HG03025 (cell line): Measurements from ENCODE around the gene CTNND1.

Experiments used
- ATAC-seq: cut with Tn5 transposase; IDR thresholded peaks from one replicate; pipeline ENCODE4 v1.9.1; 2021; ENCODE audit warnings: mild to moderate bottlenecking, moderate library complexity; ENCODE audit not compliant: unreplicated experiment, low FRiP score

CTNND1 gene

DNA sequence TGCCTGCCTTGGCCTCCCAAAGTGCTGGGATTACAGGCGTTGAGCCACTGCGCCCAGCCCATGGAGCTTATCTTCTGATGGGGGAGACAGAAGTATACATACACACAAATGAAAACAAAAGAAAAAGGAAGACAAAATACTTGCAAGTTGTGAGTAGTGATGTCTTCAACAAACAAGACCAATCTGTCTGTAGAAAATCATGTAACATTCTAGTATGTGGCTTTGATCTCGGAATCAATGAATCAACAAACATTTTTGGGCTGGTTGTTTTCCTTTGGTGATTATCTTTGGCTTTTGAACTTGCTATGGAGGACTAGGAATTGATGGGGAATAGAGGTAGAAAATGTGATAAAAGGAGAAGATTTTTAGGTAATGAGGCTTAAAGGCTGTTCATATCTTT, 3.4 kb upstream of the CTNND1 start:
- ATAC-seq, result no peak

GRCh38 chr11:57762235-57762861, 746 bp downstream of the CTNND1 start:
- ATAC-seq, result no peak

- no peak for ATAC-seq
Measured at GRCh38 chr11:57763568-57763967, 2.0 kb downstream of the CTNND1 start.

DNA sequence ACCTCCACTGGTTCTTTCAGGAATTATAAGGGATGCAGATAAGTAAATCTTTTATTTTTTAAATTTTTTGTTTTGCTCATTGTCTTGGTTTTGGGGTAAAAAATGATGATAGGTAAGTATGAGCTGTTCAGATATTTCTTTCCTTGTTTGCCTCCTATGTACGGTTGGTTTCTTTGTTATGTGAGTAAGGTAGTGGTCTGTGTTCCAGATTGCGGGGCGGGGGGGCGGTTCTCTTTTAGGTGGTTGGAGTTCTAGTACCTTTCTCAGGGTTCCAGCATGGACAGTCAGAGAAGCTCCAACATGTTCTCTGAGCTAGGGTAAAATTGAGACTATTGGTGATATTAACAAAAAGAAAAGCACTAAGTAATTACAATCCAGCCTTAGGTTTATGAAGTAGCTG, 2.4 kb downstream of the CTNND1 start:
- no peak for ATAC-seq

GRCh38 chr11:57764566-57764965, 3.0 kb downstream of the CTNND1 start:
- ATAC-seq, result no peak

DNA sequence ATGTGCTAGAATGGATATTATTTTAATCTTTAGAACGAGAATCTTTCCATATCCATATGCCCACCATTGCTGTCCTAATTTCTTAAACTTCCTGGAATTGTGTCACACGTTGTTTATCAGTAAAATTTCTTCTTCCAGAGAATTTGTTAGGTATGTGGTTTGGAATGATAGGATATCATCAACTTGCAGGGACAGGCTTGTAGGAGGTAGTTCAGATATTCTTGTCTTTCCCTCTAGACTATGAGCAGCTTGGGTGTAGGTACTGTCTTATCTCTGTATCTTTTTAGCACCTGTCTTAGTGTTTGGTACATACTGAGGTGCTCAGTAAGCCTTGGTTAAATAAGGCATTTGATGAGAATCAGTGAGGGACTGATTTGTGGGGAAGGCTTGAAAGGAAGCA, 3.4 kb downstream of the CTNND1 start:
- ATAC-seq, result no peak

DNA sequence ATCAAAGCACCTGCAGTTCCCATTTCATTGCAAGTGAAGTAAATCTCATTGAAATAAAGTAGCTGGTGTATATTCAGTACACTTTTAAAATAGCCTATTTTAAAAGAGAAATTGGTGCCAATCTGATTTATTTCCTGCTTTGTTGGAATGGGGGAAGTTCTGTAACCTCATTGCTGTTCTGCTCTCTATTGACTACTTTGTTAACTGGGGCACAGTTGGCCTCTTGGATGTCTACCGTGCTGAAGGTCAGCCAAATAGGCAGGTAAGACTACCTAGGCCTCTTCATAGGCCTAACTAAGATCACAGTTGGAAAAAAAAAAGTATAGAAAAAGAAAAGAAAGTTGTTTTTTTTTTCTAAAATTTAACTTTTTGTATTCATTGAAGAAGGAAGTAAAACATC, 9.2 kb downstream of the CTNND1 start:
- no peak for ATAC-seq

- no peak for ATAC-seq
Measured at GRCh38 chr11:57771365-57771764, 9.8 kb downstream of the CTNND1 start.

DNA sequence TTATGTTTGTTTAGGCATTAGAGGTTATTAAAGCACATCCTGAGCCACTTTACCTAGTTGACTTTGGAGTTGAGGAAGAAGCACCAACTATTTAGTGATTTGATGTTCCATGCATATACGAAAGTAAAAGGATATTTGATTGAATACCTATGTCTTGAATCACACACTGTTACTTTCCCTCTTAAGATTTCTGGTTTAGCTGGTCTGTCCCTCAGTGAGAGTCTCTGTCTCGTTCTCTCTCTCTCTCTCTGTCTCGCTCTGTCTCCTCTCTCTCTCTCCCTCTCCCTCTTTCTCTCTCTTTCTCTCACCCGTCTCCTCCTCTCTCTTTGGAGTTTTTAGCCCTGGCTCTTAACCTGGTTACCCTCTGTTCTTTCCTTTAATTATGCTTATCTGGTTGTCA, 11.0 kb downstream of the CTNND1 start:
- ATAC-seq, result no peak

GRCh38 chr11:57773026-57773598, 11.5 kb downstream of the CTNND1 start:
- no peak for ATAC-seq

- ATAC-seq, result no peak
Measured at GRCh38 chr11:57775491-57775890, 13.9 kb downstream of the CTNND1 start.

DNA sequence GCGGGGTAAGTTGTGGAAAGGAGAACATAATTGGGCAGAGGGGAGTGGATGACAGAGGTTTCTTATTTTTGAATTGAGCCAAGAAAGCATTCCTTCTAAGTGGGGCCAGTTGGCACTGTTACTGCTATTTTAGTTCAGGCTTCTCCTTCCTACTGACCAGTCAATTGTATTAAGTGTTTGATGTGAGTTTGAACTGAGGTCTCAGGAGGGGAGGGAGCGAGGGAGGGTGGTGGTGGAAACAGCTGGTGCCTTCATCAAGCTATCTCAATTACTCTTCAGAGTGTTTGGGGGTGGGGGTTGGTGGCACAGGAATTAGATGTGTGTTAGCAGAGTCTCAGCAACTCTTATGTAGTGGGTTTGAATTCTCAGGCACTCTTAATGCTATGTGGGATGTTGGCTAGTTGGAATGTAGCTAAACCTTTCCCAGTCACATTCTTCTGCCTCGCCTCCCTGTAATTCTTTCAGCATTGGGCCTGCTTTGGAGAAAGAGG, 14.5 kb downstream of the CTNND1 start:
- no peak for ATAC-seq

DNA sequence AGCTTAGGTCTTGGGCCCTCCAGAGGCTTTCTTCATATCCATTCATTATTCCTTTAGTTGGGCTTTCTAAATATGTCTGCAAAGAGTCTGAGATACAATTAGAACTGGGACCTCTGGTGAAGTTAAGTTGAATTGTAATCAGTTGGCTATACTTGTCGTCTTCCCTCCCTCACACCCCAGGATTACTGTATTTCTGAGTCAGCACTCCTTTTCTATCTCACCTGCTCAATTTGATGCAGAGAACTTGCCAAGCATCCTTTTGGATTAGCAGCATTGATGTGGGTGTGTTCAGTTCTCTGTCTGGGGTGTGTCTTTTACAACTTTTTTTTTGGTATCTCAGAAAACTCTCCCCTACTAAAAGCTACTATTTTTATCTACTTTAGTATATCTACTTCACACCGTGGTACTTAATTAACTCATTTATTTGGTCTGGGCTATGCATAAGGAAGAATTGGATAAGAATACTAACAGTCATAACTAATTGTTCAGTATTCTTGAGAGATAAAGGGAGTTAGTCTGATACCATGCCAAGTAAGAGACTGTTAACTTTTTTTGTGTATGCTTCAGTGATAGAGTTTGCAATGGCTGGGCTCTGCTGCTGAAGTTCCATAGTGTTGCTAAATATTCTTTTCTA, 15.1 kb downstream of the CTNND1 start:
- ATAC-seq, result no peak

DNA sequence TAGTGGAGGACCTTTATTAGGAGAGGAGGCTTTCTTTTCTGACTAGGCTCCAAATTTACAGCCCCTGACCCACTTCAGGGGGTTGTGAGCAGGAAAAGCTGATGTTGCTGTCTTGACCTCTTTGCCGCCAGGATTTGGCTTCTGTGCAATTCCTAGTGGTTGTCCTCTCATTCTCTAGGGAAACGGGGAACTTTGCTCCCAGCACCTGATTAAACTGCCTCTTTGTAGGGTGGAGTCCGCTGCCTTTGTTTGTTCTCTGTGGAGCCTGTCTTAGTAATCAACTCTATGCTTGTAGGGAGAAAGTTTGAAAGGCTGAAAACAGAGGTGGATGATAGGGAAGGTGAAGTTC, 16.3 kb downstream of the CTNND1 start:
- no peak for ATAC-seq

GRCh38 chr11:57778318-57779037, 16.9 kb downstream of the CTNND1 start:
- ATAC-seq, result no peak

DNA sequence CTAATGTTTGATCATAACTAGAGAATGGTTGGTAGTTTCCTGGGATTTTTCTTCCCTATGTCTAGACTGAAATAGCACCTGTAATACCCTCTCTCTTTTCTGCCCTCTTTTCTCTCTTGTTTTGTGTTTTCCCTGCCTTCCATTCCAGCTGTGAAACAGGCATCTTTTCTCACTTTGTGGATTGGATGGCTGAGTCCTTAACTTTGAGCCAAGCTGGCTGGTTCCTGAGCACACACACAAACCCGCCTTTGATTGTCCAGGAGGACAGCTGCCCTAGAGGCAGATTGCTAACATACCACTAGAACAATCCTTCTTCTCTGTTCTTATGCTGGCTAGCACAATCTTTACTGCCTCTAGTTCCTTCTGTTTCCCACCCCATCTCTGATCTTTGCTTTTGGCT, 17.7 kb downstream of the CTNND1 start:
- ATAC-seq, result no peak

DNA sequence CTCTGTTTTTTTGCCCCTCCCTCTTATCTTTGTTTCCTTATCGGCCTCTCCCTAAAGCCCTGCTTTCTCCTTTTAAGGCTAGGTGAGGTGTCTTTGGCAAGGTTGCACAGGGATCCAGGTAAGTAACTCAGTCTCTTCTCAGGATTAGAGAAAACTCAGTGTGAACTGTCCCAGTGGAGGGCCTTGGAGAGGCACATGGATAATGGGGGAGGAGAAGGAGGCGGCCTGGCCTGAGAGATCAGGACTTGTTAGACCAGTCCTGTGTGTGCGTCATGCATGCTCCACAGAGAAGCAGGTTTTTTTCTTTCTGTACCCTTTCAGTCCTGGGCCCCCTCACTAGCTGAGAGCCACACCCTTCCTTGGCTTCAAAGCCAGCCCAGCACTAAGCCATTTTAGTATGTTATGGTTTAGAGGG, 19.9 kb downstream of the CTNND1 start:
- no peak for ATAC-seq

GRCh38 chr11:57785072-57785471, 23.5 kb downstream of the CTNND1 start:
- ATAC-seq, result no peak

GRCh38 chr11:57786436-57786835, 24.8 kb downstream of the CTNND1 start:
- ATAC-seq, result no peak

GRCh38 chr11:57787006-57787604, 25.5 kb downstream of the CTNND1 start:
- no peak for ATAC-seq
